GM19324 (cell line): ENCODE measurements around the gene DPH1.

Experiments used
- ATAC-seq: cut with Tn5 transposase; IDR thresholded peaks from one replicate; pipeline ENCODE4 v1.9.1; 2021; ENCODE audit warnings: mild to moderate bottlenecking, moderate library complexity; ENCODE audit not compliant: unreplicated experiment, low FRiP score

DPH1 gene

DNA sequence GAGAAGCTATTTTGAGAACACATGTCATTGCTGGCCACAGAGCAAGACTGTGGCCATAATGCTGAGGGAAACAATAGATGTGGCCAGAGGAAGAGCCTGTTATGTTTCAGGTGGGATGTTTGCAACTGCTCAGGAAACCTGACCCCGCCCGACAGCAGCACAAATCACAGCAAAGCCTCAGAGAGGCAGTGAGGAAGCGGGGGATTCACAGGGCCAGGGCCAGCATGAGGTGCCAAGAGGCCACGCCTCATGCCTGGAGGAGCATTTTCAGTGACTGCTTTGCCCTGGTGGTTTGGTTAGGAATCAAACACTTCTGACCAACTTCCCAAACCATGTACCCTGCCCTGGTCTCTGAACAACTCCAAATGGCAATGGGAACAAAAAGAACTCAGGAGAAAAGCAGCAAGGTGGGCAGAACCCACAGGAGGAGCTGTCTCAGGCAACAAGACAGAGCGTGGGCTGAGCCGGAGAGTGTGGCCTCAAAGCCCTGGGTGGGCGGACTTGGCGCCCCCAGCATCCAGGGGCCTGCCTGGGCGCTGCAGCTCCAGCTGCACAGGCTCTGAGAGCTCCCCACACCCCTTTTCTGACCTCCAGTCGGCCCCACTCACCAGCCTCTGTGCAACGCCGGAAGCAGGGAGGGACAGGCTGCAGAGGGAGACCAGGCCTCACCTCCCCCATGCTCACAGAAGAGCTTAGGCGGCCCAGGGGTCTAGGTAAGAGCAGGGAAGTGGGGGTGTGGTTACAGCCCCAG lies 45.6 kb downstream of the DPH1 start:
- no peak for ATAC-seq

DNA sequence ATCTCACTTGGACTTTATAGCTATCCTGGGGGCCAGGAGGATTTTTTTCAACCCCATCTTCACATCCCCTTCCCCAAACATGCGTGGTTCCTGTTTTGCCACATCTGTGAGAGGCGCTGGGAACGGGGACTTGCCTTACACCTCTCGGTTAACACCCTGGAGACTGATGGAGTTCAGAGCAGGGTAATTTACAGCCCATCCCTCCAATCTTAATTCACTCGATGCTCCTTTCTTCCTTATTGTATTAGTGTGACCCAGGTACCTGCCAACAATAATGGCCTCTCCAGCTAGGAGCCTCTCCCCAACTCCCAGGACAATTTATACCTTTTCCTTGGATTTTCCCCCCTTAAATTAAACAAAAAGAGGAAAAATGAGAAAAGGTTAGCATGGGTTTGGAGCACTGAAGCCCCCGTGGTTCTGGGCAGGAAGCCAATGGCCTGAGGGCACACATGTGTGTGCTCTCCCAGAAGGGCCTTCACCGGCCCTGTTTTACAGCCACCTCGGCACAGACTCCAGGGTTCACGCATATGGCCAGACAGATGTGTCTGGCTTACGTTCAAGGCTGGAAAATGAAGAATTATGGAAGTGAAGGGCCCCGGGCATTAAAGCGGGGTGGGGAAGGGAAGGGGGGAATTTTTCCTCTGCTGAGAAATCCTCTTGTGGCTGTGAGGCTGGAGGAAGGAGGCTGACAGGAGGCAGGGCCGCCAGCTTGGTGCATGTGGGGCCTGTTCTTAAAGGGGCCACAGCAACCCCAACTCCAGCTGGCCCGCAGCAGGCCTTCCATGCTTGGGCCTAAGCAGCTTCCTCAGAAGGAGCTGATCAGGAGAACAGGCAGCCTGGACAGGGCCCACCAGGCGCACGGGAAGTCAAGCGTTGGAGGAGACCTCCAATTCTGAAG lies 46.4 kb downstream of the DPH1 start:
- ATAC-seq, result no peak

DNA sequence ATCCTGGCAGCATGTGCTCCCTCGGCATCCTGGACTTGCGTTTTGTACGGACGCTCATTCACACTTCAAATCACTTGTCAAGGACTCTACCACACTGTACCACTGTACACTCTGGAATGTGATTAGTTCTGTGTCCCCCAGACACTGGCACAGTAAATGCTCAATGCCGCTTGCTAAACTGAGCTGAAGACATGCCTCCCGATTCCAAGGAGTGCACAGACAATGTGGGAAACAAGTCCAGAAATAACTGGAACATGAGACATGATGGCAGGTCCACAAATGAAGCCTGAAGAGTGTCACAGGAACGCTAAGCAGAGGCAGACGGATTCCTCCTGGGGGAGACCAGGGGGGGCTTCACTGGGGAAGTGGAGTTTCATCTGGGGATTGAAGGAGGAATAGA lies 47.1 kb downstream of the DPH1 start:
- no peak for ATAC-seq

DNA sequence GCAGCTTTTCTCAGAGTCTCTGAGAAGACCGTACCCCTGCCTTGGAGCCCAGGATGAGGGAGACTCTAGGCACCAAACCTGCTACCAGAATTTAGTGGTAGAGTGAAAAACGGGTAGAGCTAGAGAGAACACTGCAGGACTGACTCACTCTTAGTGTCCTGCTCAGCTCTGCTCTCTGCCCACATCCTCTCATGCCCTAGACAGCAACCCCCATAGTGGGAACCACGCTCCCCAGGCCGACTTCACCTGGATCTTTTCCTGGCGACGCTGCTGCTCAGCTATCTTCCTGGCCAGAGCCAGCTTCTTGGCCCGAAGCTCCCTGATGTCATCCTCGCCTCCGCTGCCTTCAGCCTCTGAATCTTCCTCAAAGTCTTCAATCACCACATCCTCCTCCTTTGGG lies 51.6 kb downstream of the DPH1 start:
- no peak for ATAC-seq

DNA sequence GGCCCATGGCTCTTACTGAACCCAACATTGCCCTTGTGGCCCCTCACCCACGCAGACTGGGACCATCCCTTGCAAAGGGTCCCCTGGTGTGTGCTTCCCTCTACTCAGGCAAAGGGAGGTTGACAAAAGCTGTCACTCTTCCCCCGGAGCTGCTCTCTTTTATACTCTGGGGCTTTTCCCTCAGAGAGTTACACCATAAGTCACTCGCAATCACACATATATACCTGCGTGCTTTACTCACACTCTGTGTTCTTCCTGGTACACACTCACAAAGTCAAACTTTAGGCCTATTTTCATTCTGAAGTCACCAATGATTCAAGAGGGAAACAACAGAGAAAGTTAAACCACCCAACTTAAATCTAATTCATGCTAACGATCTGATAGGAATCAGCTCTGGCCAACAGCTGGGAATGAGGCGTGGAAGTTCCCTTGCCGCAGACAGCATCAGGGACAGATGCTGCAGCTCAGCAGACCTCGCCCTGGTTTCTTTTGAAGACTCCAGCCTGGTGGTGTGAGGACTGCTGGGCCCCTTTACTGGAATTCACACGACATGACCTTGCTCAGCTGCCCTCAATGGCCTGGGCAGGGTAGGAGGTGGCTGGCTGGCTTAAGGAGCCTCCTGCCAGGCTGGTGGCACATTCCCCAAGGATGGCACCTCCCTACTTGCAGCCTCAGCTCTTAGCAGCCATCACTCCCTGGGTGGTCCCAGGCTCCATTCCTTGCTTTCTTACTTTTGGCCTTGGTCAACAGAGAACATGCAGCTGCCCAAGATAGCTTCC lies 52.2 kb downstream of the DPH1 start:
- no peak for ATAC-seq

DNA sequence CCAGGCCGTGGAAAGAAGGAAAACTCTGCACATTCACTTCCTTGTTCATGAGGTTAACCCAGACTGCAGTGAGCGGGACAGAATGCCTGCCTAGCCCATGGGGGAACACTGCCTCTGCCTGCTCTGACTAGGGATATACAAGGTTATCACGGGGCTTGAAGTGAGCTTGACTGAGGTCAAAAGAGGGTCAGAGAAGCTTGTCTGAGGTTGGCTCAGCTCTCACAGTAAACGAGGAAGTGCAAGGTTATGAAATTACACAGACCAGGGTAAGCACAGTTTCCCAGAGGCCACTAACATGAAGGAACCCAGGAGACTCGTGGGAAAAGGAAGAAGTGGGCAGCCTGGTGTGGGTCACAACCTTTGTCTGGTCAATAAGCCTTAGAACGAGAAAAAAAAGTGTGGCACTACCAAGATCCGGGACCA lies 53.7 kb downstream of the DPH1 start:
- no peak for ATAC-seq

DNA sequence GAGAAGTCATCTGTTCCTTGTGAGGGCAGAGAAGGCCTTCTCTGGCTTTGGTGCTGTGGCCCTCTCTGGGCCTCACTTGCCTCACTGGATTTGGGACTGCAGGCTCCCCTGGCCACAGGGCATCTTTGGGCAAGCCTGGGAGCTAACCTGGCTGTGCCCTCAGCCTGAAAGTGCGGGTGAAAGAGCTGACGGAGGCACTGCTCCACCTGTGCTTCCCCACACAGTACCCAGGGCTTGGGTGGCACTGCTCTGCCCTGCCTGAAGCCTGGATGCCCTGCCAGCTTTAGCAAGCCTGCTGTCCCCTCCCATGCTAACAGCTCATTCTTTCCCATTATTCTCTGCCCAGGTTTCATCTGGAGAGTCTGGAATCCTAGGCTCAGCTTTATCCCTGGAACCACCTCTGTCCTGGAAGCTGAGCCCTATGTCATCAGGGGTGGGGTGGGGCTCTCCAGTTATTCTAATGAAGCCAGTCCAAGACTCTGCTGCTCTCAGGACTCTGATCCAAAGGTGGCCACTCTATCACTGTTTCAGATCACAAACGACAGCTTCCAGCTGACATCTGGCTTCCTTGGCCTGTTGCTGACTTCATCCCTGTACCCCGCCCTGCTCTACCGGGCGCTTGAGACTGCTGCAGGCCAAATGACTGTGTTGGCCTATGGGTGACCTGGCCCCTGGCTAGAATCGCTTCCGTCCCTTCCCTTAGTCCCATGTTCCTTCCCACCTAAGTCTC lies 54.2 kb downstream of the DPH1 start:
- no peak for ATAC-seq

DNA sequence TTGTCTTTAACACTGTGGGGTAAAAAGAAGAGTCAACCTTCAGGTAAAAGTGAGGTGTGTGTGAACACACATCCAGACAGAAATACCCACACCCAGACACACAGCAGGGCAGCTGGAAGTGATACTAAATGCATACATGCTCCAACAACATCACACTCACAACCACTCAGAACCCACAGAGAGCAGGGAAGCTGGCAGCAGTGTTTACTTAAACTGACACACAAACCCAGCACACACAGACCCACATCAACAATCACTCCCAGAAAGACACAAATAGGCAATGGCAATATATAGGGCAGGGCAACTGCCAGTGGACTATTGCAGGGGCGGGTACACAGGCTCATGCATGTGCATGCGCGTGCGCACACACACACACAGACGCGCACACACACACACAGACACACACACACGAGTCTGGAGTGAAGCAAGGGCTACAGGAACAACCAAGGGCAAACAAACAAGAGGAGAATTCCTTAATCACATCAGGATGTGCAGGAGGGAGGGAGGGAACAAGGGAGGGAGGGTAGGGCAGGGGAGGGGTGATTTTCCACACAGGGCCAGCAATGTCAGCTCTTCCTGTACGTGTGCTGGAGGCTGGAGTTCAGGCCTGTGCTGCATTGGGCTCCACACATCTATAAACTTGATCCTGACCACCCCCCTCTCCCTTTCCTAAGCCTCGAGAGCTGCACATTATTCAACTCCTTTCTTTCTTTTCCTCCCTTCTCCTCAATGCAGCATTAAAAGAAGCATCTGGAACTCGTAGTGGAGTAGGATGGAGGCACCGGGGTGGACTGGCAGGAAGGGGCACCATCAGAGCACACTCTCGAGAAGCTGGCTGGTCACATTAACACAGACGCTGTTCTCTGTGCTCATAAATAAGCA lies 55.1 kb downstream of the DPH1 start:
- ATAC-seq, result no peak

DNA sequence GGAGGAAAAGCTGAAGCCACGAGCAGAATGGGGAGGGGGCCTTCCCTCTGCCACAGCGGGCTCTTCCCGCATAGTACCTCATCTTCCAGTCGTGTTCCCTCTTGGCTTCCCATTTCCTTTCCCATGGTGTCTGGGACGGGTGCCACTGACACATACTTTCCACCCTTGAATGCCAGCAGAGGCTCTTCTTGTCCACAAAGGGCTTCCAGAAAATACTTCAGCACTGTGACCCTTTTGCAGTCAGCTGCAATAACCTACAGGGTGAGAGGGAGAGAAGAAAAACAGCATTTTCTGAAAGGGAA lies 55.6 kb downstream of the DPH1 start:
- ATAC-seq, result no peak

DNA sequence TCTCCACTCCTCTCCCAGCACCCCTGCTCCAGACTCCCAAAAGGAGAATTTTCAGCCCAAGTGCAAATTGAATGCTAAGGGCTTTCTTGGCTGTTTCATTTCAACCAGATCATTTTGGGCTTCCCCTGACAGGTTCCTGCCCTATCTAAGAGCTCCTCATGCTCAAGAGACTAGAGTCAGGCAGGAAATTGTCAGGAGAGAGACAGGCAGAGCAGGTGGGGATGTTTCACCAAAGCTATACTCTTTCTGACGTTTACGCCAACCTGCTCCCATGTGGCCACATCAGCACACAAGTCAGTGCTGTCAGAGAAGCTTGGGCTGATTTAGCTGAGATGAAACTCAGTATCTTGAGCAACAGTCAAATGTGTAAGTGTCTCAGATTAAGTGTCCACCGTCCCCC lies 56.4 kb downstream of the DPH1 start:
- no peak for ATAC-seq

DNA sequence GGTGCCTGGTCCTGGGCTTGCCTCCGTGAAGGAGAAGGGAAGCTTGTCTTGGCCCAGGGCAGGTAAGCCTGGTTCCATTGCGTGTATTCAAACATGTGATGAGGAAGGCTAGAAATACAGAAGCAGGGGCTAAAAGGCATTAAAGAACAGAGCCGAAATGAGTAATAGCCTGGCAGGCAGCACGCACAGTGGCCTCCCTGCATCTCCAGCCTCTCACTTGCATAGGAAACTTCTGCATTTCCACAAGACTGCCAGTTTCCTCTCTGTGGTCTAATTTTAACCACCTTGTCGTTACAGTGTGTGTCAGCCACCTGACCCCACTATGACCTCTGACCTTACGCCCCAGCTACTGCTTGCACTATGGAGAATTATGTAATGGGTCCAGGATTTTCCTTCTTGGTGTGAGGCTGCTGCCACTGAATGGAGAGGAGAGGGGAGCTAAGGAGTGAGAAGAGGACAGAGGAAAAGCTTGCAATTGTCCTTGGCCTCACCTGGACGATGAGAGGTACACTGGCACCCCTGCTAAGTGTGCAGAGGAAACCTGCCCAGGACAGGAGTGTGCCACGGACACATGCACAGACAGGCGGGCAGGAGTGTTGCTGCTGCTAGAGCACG lies 57.8 kb downstream of the DPH1 start:
- no peak for ATAC-seq

DNA sequence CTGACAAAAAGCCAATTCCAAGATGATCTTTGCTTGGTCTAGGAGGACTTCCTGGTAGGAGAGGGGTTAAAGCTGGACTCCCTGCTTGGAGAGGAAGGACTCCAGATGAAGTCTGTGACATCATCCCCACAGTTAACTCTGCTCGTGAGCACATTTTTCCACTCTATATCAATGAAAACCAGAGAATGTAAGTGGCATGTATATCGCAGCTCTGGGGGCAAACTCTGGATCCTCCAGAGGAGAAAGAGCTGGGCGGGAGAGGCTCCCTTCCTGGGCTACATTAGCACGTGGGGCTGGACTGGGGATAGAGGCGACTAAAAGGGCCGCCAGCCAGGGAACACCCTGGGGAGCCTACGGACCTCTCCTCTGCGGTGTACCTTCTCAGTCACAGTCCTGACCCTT lies 59.1 kb downstream of the DPH1 start:
- peak; percentile 29 for ATAC-seq

DNA sequence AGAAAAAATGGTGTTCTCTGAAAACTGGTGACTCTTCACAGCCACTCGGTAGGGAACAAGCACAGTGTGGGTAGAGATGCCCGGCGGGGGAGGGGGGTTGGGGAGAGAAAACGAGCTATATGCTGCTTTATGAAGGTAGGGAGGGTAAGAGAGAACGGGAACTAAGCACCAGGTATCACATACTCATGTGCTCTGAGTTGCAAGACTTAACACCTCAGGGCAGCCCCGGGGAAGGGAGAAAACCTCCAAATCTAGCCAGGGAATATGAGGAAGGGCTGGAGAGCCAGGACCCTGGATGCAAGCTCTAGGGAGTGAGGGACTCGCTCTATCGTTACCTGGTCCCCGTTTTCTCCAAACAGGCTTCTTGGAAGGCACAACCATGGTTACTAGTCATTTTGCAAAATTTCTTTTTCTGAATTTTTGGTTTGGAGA lies 60.3 kb downstream of the DPH1 start:
- ATAC-seq, result no peak

DNA sequence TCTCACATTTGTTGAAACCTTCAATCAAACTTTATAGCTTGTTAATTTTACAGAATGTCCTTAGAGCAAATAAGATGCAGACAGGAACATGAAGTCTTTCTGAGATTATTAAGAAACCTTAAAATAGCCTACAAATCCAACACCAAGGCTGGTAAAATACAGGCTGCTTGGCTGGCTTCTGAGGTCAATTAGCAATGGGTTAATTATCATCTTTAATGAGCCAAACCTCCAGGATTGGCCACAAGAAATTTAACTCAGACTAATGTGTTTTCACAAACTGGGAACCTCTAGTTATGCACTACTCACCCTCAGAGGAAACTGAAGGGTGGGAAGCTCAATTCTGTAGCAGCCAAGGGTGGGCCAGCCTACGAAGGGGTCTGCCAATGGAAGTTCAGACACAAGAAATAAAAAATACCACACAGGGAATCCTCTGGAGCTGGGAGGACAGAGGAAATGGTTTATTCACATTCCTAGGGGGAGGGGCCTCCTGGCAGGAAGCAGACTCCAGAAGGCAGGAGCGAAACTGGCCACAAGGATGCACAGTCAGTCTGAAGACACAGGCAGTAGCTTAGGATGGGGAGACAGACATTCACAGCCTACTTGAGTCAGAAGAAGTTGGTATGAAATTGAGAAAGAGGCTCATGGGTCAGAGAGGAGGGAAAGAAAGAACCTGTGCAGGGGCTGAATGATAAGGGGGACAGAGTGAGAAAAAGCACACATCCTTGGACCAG lies 61.0 kb downstream of the DPH1 start:
- ATAC-seq, result no peak

DNA sequence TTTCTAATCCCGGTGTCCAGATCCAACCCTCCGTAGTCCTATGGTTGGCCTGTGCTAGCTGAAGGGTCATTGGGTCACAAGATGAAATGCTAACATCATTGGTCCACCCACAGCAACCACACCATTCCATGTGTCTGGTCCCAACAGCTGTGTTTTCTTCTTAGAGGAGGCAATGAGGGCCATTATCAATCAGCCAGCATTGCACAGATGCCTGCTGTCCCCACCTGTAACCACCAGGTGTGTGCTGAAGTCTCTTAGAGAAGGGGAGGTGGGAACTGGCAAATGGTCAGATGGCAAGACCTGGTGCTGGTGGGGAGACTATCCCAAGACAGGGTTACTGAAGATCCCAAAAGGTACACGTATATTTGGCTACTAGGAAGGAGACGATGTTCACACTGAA lies 62.3 kb downstream of the DPH1 start:
- ATAC-seq, result no peak

DNA sequence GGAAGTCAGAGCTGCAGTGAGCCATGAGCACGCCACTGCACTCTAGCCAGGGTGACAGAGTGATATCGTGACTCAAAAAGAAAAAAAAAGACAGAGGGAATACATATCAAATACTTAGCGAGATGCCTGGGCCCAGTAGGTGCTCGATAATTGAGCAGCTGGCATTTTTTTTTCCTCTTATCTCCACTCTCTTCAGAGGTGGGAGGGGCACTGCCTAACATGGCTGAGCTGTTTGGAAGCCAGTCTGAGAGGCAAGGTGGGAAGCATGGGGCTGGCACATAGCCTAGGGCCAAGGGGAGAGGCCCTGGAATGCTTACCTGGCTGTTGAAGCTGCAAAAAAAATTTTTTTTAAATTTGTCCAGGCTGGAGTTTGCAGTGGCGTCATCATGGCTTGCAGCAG lies 63.4 kb downstream of the DPH1 start:
- no peak for ATAC-seq
